GM23248 (cell line): ENCODE data around the gene RABGAP1L. TPM values are rescaled to one million over a fixed set of nuclear protein-coding genes. Genes with fewer than 3 reads are reported as not detected.
"Not testable (repeated sequence)": the region's sequence is repeated elsewhere in the genome, so short reads cannot be mapped to it uniquely, and the experiment has no call there.

Source experiments
- DNase-seq: peaks from one replicate; pipeline ENCODE4 v3.0.0-alpha.2; 2015
- H2AFZ ChIP-seq: fragments of 200-600 bp; sonication (generic); 2 replicates; pipeline ENCODE4 v1.6.1; 2016; ENCODE audit warnings: antibody characterized with exemption
- H3F3A ChIP-seq: fragments of 200-600 bp; sonication (generic); 2 replicates; pipeline ENCODE4 v1.6.1; 2016; ENCODE audit warnings: mild to moderate bottlenecking, antibody characterized with exemption, mixed run types; ENCODE audit not compliant: insufficient read depth
- H3K27ac ChIP-seq: fragments of 200-600 bp; sonication (generic); 2 replicates; pipeline ENCODE4 v1.5.1; 2016; ENCODE audit warnings: mild to moderate bottlenecking
- H3K27me3 ChIP-seq: fragments of 200-600 bp; sonication (generic); replicated peaks from 2 replicates; pipeline ENCODE4 v1.6.1; 2016; ENCODE audit warnings: mild to moderate bottlenecking; ENCODE audit not compliant: insufficient read depth
- H3K36me3 ChIP-seq: fragments of 200-600 bp; sonication (generic); 2 replicates; pipeline ENCODE4 v1.6.1; 2016; ENCODE audit warnings: low read depth, mild to moderate bottlenecking
- H3K4me1 ChIP-seq: fragments of 200-600 bp; sonication (generic); 2 replicates; pipeline ENCODE4 v1.6.1; 2016; ENCODE audit warnings: mild to moderate bottlenecking; ENCODE audit not compliant: insufficient read depth
- H3K4me2 ChIP-seq: fragments of 200-600 bp; sonication (generic); one replicate; pipeline ENCODE4 v1.6.1; 2016; ENCODE audit warnings: mild to moderate bottlenecking; ENCODE audit not compliant: unreplicated experiment
- H3K4me3 ChIP-seq: fragments of 200-600 bp; sonication (generic); 2 replicates; pipeline ENCODE4 v1.5.1; 2016; ENCODE audit warnings: mild to moderate bottlenecking
- H3K79me2 ChIP-seq: fragments of 200-600 bp; sonication (generic); 2 replicates; pipeline ENCODE4 v1.6.1; 2016; ENCODE audit warnings: mild to moderate bottlenecking; ENCODE audit not compliant: insufficient read depth
- H3K9ac ChIP-seq: fragments of 200-600 bp; sonication (generic); 2 replicates; pipeline ENCODE4 v1.6.1; 2016; ENCODE audit warnings: mild to moderate bottlenecking
- H3K9me2 ChIP-seq: fragments of 200-600 bp; sonication (generic); 2 replicates; pipeline ENCODE4 v1.6.1; 2016; ENCODE audit warnings: mixed run types, mild to moderate bottlenecking, moderate library complexity; ENCODE audit not compliant: insufficient read depth
- H3K9me3 ChIP-seq: fragments of 200-600 bp; sonication (generic); one replicate; pipeline ENCODE4 v1.6.1; 2017; ENCODE audit warnings: low read depth
- H4K20me1 ChIP-seq: fragments of 200-600 bp; sonication (generic); 2 replicates; pipeline ENCODE4 v1.6.0; 2016; ENCODE audit not compliant: insufficient read depth
- EZH2 ChIP-seq: fragments of 200-600 bp; sonication (generic); IDR thresholded peaks from 2 replicates; pipeline ENCODE4 v1.6.1; 2018; ENCODE audit warnings: antibody characterized with exemption, mild to moderate bottlenecking; ENCODE audit not compliant: insufficient read depth, poor library complexity, severe bottlenecking
- EZH2phosphoT487 ChIP-seq: fragments of 200-600 bp; sonication (generic); IDR thresholded peaks from 2 replicates; pipeline ENCODE4 v1.6.1; 2018; ENCODE audit warnings: antibody characterized with exemption, moderate library complexity, mild to moderate bottlenecking, low read depth; ENCODE audit not compliant: insufficient read depth
- WGBS, 2 experiments: methylation state at CpG; one replicate each; pipeline ENCODE4 v1.1.6; 2015 to 2017; ENCODE audit warnings: low lambda C conversion rate in 2 of 2, low coverage in 1 of 2; ENCODE audit errors: missing lambda C conversion rate in 2 of 2; 5-methylcytosine and 5-hydroxymethylcytosine counted together
- in situ Hi-C: fragments of 300-500 bp; cut with MboI; formaldehyde crosslinking; loops from 2 replicates; pipeline ENCODE4 v1.15.0; 2020
- polyA plus RNA-seq: library from polyadenylated mRNA; unstranded; fragments of >200 nt; fragmentation: Nextera tagmentation; extraction: Ambion mirVana; gene quantifications from 2 replicates; pipeline ENCODE4 v1.2.1, GENCODE V29; 2016
- total RNA-seq: library from RNA; depleted of rRNA; stranded (reverse); fragments of >200 nt; shearing (Covaris generic); gene quantifications from 2 replicates; pipeline ENCODE4 v1.2.3, GENCODE V29; 2014

The RABGAP1L gene
- total and polyA plus RNA-seq, 2 experiments from 2014 or later = 13.7 to 21.6 TPM

DNA sequence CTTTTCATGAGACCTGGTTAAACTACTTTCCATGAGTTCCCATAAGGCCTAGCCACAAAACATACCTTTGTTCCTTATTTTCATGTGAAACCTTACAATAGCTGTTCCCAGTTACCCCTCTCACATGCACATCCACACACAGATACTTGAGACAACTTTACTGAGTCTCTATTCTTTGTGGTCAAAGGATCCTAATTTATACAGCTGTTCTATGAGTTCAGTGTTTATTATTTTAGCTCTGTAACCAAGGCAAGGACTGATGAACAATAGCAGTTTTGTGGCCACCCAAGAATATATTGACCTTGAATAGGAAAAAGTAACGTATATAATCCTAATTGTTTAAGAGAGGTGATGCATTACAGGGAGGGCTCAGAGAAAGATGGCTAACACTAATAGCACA is 679.9 kb downstream of the RABGAP1L start:
- Histone ChIP-seq H3K9ac (no peak overlapping the region), H4K20me1 (no peaks in the 10 kb centered on the region), H3K9me2 (no peaks in the 10 kb centered on the region), H3K4me2 (no peak overlapping the region), H3F3A (no peaks in the 10 kb centered on the region), H3K36me3 (no peaks in the 10 kb centered on the region), H3K4me1 (no peaks in the 10 kb centered on the region), H3K27ac (no peak overlapping the region), H3K4me3 (no peak overlapping the region), H2AFZ (no peak overlapping the region), H3K27me3 (no peaks in the 10 kb centered on the region), H3K79me2 (no peaks in the 10 kb centered on the region), H3K9me3 (no peaks in the 10 kb centered on the region)
- in situ Hi-C loops = no loop called here
- TF ChIP-seq EZH2 (no peak), EZH2phosphoT487 (no peak)
- 98 to 100% methylated on average over 1 of the region's 1 CpG for WGBS, 2 experiments
- DNase-seq = no peak

DNA sequence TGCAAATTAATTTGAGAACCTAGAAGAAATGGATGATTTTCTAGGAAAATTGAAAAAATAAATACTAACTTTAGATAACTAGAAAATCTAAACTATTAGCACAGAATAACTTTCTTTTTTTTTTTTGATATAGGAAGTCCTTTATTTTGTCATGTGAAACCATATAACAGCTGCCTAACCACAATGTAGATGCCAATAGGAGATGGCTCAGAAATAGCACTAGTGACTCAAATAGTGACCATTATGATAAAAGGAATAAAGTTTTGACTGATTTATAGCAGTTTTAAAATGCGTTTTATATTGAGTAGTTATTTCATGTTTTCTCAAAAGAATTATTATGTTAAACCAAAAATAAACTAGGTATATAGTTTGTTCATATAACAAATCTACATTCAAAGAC is 682.4 kb downstream of the RABGAP1L start:
- Histone ChIP-seq H2AFZ (no peak overlapping the region), H3K9me2 (no peaks in the 10 kb centered on the region), H3K27me3 (no peaks in the 10 kb centered on the region), H3K9ac (no peak overlapping the region), H3K4me3 (no peak overlapping the region), H3K27ac (no peak overlapping the region), H3K4me1 (no peaks in the 10 kb centered on the region), H3K4me2 (no peak overlapping the region), H3K9me3 (no peaks in the 10 kb centered on the region), H3F3A (no peaks in the 10 kb centered on the region), H3K79me2 (no peaks in the 10 kb centered on the region), H3K36me3 (no peaks in the 10 kb centered on the region), H4K20me1 (no peaks in the 10 kb centered on the region)
- TF ChIP-seq EZH2phosphoT487 (no peak), EZH2 (no peak)
- 3 to 4% methylated on average over 1 of the region's 1 CpG for WGBS, 2 experiments
- DNase-seq = no peak
- in situ Hi-C loops = no loop called here

DNA sequence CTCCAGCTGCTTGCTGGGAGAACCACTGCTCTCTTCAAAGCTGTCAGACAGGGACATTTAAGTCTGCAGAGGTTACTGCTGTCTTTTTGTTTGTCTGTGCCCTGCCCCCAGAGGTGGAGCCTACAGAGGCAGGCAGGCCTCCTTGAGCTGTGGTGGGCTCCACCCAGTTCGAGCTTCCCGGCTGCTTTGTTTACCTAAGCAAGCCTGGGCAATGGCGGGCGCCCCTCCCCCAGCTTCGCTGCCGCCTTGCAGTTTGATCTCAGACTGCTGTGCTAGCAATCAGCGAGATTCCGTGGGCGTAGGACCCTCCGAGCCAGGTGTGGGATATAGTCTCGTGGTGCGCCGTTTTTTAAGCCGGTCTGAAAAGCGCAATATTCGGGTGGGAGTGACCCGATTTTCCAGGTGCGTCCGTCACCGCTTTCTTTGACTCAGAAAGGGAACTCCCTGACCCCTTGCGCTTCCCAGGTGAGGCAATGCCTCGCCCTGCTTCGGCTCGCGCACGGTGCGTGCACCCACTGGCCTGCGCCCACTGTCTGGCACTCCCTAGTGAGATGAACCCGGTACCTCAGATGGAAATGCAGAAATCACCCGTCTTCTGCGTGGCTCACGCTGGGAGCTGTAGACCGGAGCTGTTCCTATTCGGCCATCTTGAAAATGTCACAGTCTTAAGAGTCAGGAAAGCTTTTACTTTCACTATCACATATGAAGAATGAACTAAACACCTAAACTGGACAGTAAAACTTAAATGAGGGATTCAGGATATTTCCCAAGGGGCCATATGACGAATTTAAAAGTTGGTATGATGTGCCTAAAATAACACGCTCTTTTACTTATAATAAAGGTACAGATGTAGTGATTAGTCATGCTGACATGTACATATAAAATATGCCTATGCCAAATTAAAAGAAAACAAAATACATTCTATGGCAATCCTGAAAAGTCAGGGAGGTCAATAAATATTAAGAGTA is 689.6 kb downstream of the RABGAP1L start:
- H3K4me3 ChIP-seq, H3K9me3 ChIP-seq, H3K27ac ChIP-seq, H3K9ac ChIP-seq, H2AFZ ChIP-seq, H3K4me1 ChIP-seq, H3K9me2 ChIP-seq, H3F3A ChIP-seq, H3K27me3 ChIP-seq, H3K36me3 ChIP-seq, H4K20me1 ChIP-seq, in situ Hi-C loops, DNase-seq, H3K79me2 ChIP-seq, H3K4me2 ChIP-seq: not testable (repeated sequence)
- WGBS, 2 experiments = 93 to 97% methylated on average over 6 to 33 of the region's 36 CpGs

DNA sequence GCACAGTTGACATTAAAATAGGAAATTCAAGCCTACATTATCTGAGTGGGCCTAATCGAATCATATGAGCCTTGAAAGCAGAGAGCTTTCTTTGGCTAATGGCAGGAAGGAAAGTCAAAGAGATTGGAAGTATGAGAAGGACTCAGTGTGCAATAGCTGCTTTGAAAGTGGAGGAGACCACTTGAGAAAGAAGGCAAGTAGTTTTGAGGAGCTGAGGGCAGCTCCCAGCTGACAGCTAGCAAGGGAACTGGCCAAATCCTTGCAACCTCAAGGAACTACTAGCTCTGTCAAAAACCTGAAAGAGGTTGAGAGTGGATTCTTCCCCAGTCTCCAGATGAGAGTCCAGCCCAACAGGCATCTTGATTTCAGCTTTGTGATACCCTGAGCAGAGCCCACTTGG is 691.4 kb downstream of the RABGAP1L start:
- no peaks in the 10 kb centered on the region for H3K9me2 ChIP-seq
- no peak for DNase-seq
- no peak overlapping the region for H3K27ac ChIP-seq
- H3K4me2 ChIP-seq = no peak overlapping the region
- no peak overlapping the region for H3K4me3 ChIP-seq
- H3F3A ChIP-seq = no peaks in the 10 kb centered on the region
- in situ Hi-C loops = no loop called here
- H3K9ac ChIP-seq = no peak overlapping the region
- H3K79me2 ChIP-seq = no peaks in the 10 kb centered on the region
- no peak for TF ChIP-seq EZH2
- no peak for TF ChIP-seq EZH2phosphoT487
- H4K20me1 ChIP-seq = no peaks in the 10 kb centered on the region
- H3K4me1 ChIP-seq = no peaks in the 10 kb centered on the region
- H2AFZ ChIP-seq = no peak overlapping the region
- H3K9me3 ChIP-seq = no peaks in the 10 kb centered on the region
- no peaks in the 10 kb centered on the region for H3K36me3 ChIP-seq
- no peaks in the 10 kb centered on the region for H3K27me3 ChIP-seq
- 96 to 100% methylated on average over 1 of the region's 1 CpG for WGBS, 2 experiments
